Neural cell (in vitro differentiated cells): Measurements from ENCODE around the gene PDE4A. TPM values are rescaled to one million over a fixed set of nuclear protein-coding genes. Genes with fewer than 3 reads are reported as not detected.

Experiments
- H2AFZ ChIP-seq: fragments of 200-600, 300-800 bp; sonication (generic), shearing (Covaris generic); 2 replicates; pipeline ENCODE4 v1.6.0; 2014; ENCODE audit warnings: low read depth, mild to moderate bottlenecking, antibody characterized with exemption, low read length, moderate library complexity
- H3F3A ChIP-seq: fragments of 200-600 bp; shearing (Covaris generic); 2 replicates; pipeline ENCODE4 v1.6.1; 2016; ENCODE audit warnings: mild to moderate bottlenecking, moderate library complexity, mixed read lengths, antibody characterized with exemption, low read length; ENCODE audit not compliant: insufficient read depth, poor library complexity, severe bottlenecking
- H3K27ac ChIP-seq: fragments of 200-600, 300-800 bp; sonication (generic), shearing (Covaris generic); 2 replicates; pipeline ENCODE4 v1.5.1; 2014; ENCODE audit warnings: mild to moderate bottlenecking, low read length, moderate library complexity
- H3K27me3 ChIP-seq: fragments of 300-800, 200-600 bp; sonication (generic), shearing (Covaris generic); 2 replicates; pipeline ENCODE4 v1.6.0; 2014; ENCODE audit warnings: mild to moderate bottlenecking, low read depth, low read length, moderate library complexity; ENCODE audit not compliant: insufficient read depth
- H3K36me3 ChIP-seq: fragments of 300-800, 200-600 bp; sonication (generic), shearing (Covaris generic); 2 replicates; pipeline ENCODE4 v1.5.1; 2014; ENCODE audit warnings: mild to moderate bottlenecking, antibody characterized with exemption, low read length, moderate library complexity; ENCODE audit not compliant: insufficient read depth
- H3K4me2 ChIP-seq: fragments of 300-800, 200-600 bp; sonication (generic), shearing (Covaris generic); 2 replicates; pipeline ENCODE4 v1.6.0; 2014; ENCODE audit warnings: mild to moderate bottlenecking, low read length
- H3K4me3 ChIP-seq: fragments of 300-800, 200-600 bp; sonication (generic), shearing (Covaris generic); 2 replicates; pipeline ENCODE4 v1.5.1; 2014; ENCODE audit warnings: mild to moderate bottlenecking, low read length, moderate library complexity
- H3K79me2 ChIP-seq: fragments of 200-600 bp; shearing (Covaris generic); replicated peaks from 2 replicates; pipeline ENCODE4 v1.6.0; 2014; ENCODE audit warnings: mild to moderate bottlenecking, low read length, moderate library complexity; ENCODE audit not compliant: insufficient read depth
- H3K9ac ChIP-seq: fragments of 300-800, 200-600 bp; sonication (generic), shearing (Covaris generic); 2 replicates; pipeline ENCODE4 v1.6.1; 2016; ENCODE audit warnings: mild to moderate bottlenecking, low read length, mixed read lengths
- H3K9me2 ChIP-seq: fragments of 200-600 bp; shearing (Covaris generic); 2 replicates; pipeline ENCODE4 v1.6.1; 2016; ENCODE audit warnings: mild to moderate bottlenecking, low read length, mixed read lengths; ENCODE audit not compliant: insufficient read depth
- H3K9me3 ChIP-seq: fragments of 200-600, 300-800 bp; sonication (generic), shearing (Covaris generic); 2 replicates; pipeline ENCODE4 v1.6.1; 2016; ENCODE audit warnings: mild to moderate bottlenecking, mixed run types, low read length, moderate library complexity, mixed read lengths
- H4K20me1 ChIP-seq: fragments of 200-600 bp; shearing (Covaris generic); 2 replicates; pipeline ENCODE4 v1.6.1; 2016; ENCODE audit warnings: mild to moderate bottlenecking, mixed run types; ENCODE audit not compliant: insufficient read depth
- CTCF ChIP-seq: fragments of 450-650 bp; IDR thresholded peaks from 2 replicates; pipeline ENCODE4 v1.5.1; 2014; ENCODE audit warnings: antibody characterized with exemption, mild to moderate bottlenecking, moderate library complexity; ENCODE audit not compliant: poor library complexity, severe bottlenecking
- EP300 ChIP-seq: fragments of 450-650 bp; conservative IDR thresholded peaks from 2 replicates; pipeline ENCODE4 v1.6.1; 2014; ENCODE audit warnings: antibody characterized with exemption, mild to moderate bottlenecking, moderate library complexity; ENCODE audit not compliant: poor library complexity, severe bottlenecking
- EZH2 ChIP-seq: fragments of 200-600, 300-800 bp; shearing (Covaris generic), sonication (generic); IDR thresholded peaks from 2 replicates; pipeline ENCODE4 v1.6.1; 2014; ENCODE audit warnings: antibody characterized with exemption, low read length, borderline replicate concordance, mild to moderate bottlenecking; ENCODE audit not compliant: insufficient read depth, poor library complexity, severe bottlenecking
- MXI1 ChIP-seq: fragments of 450-650 bp; conservative IDR thresholded peaks from 2 replicates; pipeline ENCODE4 v1.6.1; 2014; ENCODE audit warnings: antibody characterized with exemption, mild to moderate bottlenecking; ENCODE audit not compliant: poor library complexity, severe bottlenecking
- POLR2AphosphoS5 ChIP-seq: IDR thresholded peaks from 2 replicates; pipeline ENCODE4 v1.6.1; 2012
- RAD21 ChIP-seq: fragments of 450-650 bp; conservative IDR thresholded peaks from 2 replicates; pipeline ENCODE4 v1.6.1; 2014; ENCODE audit warnings: antibody characterized with exemption, mild to moderate bottlenecking, moderate library complexity
- REST ChIP-seq: IDR thresholded peaks from 2 replicates; pipeline ENCODE4 v1.6.1; 2012; ENCODE audit warnings: borderline replicate concordance
- SMC3 ChIP-seq: fragments of 450-650 bp; conservative IDR thresholded peaks from 2 replicates; pipeline ENCODE4 v1.6.1; 2014; ENCODE audit warnings: antibody characterized with exemption, mild to moderate bottlenecking, moderate library complexity; ENCODE audit not compliant: poor library complexity
- TAF1 ChIP-seq: IDR thresholded peaks from 2 replicates; pipeline ENCODE4 v1.6.1; 2012; ENCODE audit warnings: low read depth
- polyA plus RNA-seq: library from polyadenylated mRNA; depleted of rRNA; stranded (reverse); fragments of >200 nt; gene quantifications from 2 replicates; pipeline ENCODE4 v1.2.3, GENCODE V29; 2014

Gene PDE4A
- polyA plus RNA-seq, 1 donor from 2014 or later = 3.4 TPM

GRCh38 chr19:10418235-10418484 lies 2.2 kb upstream of the PDE4A start:
- no peak overlapping the region for H3K4me2 ChIP-seq
- H3F3A ChIP-seq = peaks cover 5% of the 10 kb centered on the region
- no peak for TF ChIP-seq CTCF
- no peak for TF ChIP-seq MXI1
- no peak for TF ChIP-seq EZH2
- no peak for TF ChIP-seq EP300
- TF ChIP-seq RAD21 = no peak
- no peak for TF ChIP-seq REST
- TF ChIP-seq POLR2AphosphoS5 = no peak
- TF ChIP-seq SMC3 = no peak
- no peak for TF ChIP-seq TAF1
- no peak overlapping the region for H3K9ac ChIP-seq
- no peak overlapping the region for H3K4me3 ChIP-seq
- H2AFZ ChIP-seq = no peak overlapping the region
- no peaks in the 10 kb centered on the region for H3K9me3 ChIP-seq
- H3K36me3 ChIP-seq = no peaks in the 10 kb centered on the region
- H3K9me2 ChIP-seq = no peaks in the 10 kb centered on the region
- H3K27ac ChIP-seq = no peak overlapping the region
- peaks cover 80% of the 10 kb centered on the region for H3K27me3 ChIP-seq
- H4K20me1 ChIP-seq = no peaks in the 10 kb centered on the region
- no peaks in the 10 kb centered on the region for H3K79me2 ChIP-seq

- TF ChIP-seq EZH2 (peak; percentile 60), SMC3 (no peak)
- no peaks in the 10 kb centered on the region for H3K79me2 ChIP-seq
- H3K4me3 ChIP-seq = peak overlapping the region; percentile 68
- no peak overlapping the region for H2AFZ ChIP-seq
- H3K27ac ChIP-seq = no peak overlapping the region
- H3K36me3 ChIP-seq = no peaks in the 10 kb centered on the region
- H4K20me1 ChIP-seq = no peaks in the 10 kb centered on the region
- H3K27me3 ChIP-seq = peaks cover 85% of the 10 kb centered on the region
- peak overlapping the region; percentile 5 for H3K9ac ChIP-seq
- H3K4me2 ChIP-seq = peak overlapping the region; percentile 60
- H3K9me3 ChIP-seq = no peaks in the 10 kb centered on the region
- peaks cover 5% of the 10 kb centered on the region for H3F3A ChIP-seq
- H3K9me2 ChIP-seq = no peaks in the 10 kb centered on the region
These were observed 1.7 kb upstream of the PDE4A start for GRCh38 chr19:10418485-10419199.

GRCh38 chr19:10419200-10419645 lies 1.1 kb upstream of the PDE4A start:
- Histone ChIP-seq H3F3A (peaks cover 5% of the 10 kb centered on the region), H3K9me2 (no peaks in the 10 kb centered on the region), H3K9me3 (no peaks in the 10 kb centered on the region), H3K79me2 (no peaks in the 10 kb centered on the region), H3K27ac (no peak overlapping the region), H3K27me3 (peaks cover 91% of the 10 kb centered on the region), H3K36me3 (no peaks in the 10 kb centered on the region), H3K4me3 (peak overlapping the region; percentile 68), H3K4me2 (peak overlapping the region; percentile 60), H2AFZ (no peak overlapping the region), H3K9ac (peak overlapping the region; percentile 50), H4K20me1 (no peaks in the 10 kb centered on the region)
- no peak for TF ChIP-seq CTCF
- TF ChIP-seq EZH2 = no peak
